SK-N-SH (cell line): Measurements from ENCODE around the gene GRWD1. TPM values are rescaled to one million over a fixed set of nuclear protein-coding genes. Genes with fewer than 3 reads are reported as not detected.

Experiments used
- CTCF ChIA-PET: fragments of 300-600, 350-600 bp; formaldehyde crosslinking; extraction: SDS; loops from one replicate; lab custom pipeline; 2021; lab: Yijun Ruan, JAX
- POLR2A ChIA-PET: fragments of 350-600 bp; sonication (Branson Sonifier 250); formaldehyde crosslinking; extraction: SDS; loops from one replicate; lab custom pipeline; 2020; ENCODE audit warnings: antibody characterized with exemption, inconsistent platforms; lab: Yijun Ruan, JAX
- DNase-seq: peaks from one replicate; pipeline ENCODE4 v3.0.0; 2012
- H2AFZ ChIP-seq: fragments of 200-600 bp; sonication (generic); 2 replicates; pipeline ENCODE4 v1.8.1; 2016; ENCODE audit warnings: antibody characterized with exemption, mild to moderate bottlenecking, low read depth
- H3F3A ChIP-seq: fragments of 200-600 bp; sonication (generic); replicated peaks from 2 replicates; pipeline ENCODE3; 2016; ENCODE audit warnings: antibody characterized with exemption, mild to moderate bottlenecking; ENCODE audit not compliant: insufficient read depth
- H3K27ac ChIP-seq, 2 experiments: fragments of 200-500 bp in 1 of 2; fragments of 200-600 bp in 1 of 2; sonication (Bioruptor generic) in 1 of 2; sonication (generic), shearing (Covaris generic) in 1 of 2; 2 replicates each; pipeline versions ENCODE4 v1.5.1 to v1.6.1; 2014 to 2016; ENCODE audit warnings: low read depth in 2 of 2, inconsistent platforms in 1 of 2, low read length in 1 of 2, mild to moderate bottlenecking in 1 of 2, mixed read lengths in 1 of 2
- H3K27me3 ChIP-seq: fragments of 200-600 bp; sonication (generic), shearing (Covaris generic); 2 replicates; pipeline ENCODE4 v1.6.1; 2016; ENCODE audit warnings: mixed run types; ENCODE audit not compliant: insufficient read depth
- H3K36me3 ChIP-seq, 2 experiments: fragments of 200-500 bp in 1 of 2; fragments of 200-600 bp in 1 of 2; sonication (Bioruptor generic) in 1 of 2; sonication (generic) in 1 of 2; replicated peaks in 1 of 2; 2 replicates each; pipeline versions ENCODE3 to v1.5.1; 2014 to 2016; ENCODE audit warnings: low read length in 1 of 2, mild to moderate bottlenecking in 1 of 2; ENCODE audit not compliant: insufficient read depth in 2 of 2, control insufficient read depth in 1 of 2
- H3K4me1 ChIP-seq, 2 experiments: fragments of 200-500 bp in 1 of 2; fragments of 200-600 bp in 1 of 2; sonication (Bioruptor generic) in 1 of 2; sonication (generic), shearing (Covaris generic) in 1 of 2; 2 replicates each; pipeline versions ENCODE4 v1.5.1 to v1.6.1; 2014 to 2016; ENCODE audit warnings: low read depth in 1 of 2, low read length in 1 of 2, mixed run types in 1 of 2; ENCODE audit not compliant: insufficient read depth in 2 of 2, control insufficient read depth in 1 of 2
- H3K4me2 ChIP-seq: fragments of 200-600 bp; sonication (generic), shearing (Covaris generic); 2 replicates; pipeline ENCODE4 v1.6.1; 2017; ENCODE audit warnings: mixed run types
- H3K4me3 ChIP-seq, 2 experiments: fragments of 200-500 bp in 1 of 2; fragments of 200-600 bp in 1 of 2; sonication (Bioruptor generic) in 1 of 2; sonication (generic), shearing (Covaris generic) in 1 of 2; 2 replicates each; pipeline versions ENCODE4 v1.5.1 to v1.8.1; 2014 to 2016; ENCODE audit warnings: low read depth in 2 of 2, inconsistent platforms in 1 of 2, low read length in 1 of 2, mild to moderate bottlenecking in 1 of 2, mixed read lengths in 1 of 2, moderate library complexity in 1 of 2
- H3K79me2 ChIP-seq: fragments of 200-600 bp; sonication (generic); 2 replicates; pipeline ENCODE4 v1.8.1; 2017; ENCODE audit warnings: mild to moderate bottlenecking; ENCODE audit not compliant: insufficient read depth
- H3K9ac ChIP-seq: fragments of 200-600 bp; sonication (generic); 2 replicates; pipeline ENCODE4 v1.6.1; 2017; ENCODE audit warnings: mixed run types
- H3K9me2 ChIP-seq: fragments of 200-600 bp; sonication (generic); 2 replicates; pipeline ENCODE4 v1.6.1; 2017; ENCODE audit warnings: mixed run types
- H3K9me3 ChIP-seq: fragments of 200-600 bp; sonication (generic); 2 replicates; pipeline ENCODE4 v1.6.1; 2017; ENCODE audit warnings: mixed run types, mild to moderate bottlenecking, moderate library complexity
- H4K20me1 ChIP-seq: fragments of 200-600 bp; sonication (generic); 2 replicates; pipeline ENCODE4 v1.6.1; 2017; ENCODE audit warnings: mild to moderate bottlenecking, mixed run types; ENCODE audit not compliant: insufficient read depth
- EZH2phosphoT487 ChIP-seq: fragments of 200-600 bp; sonication (generic); IDR thresholded peaks from 2 replicates; pipeline ENCODE4 v1.6.1; 2017; ENCODE audit warnings: low read depth, mixed run types, mild to moderate bottlenecking, antibody characterized with exemption, moderate library complexity, borderline replicate concordance
- FOXM1 ChIP-seq: IDR thresholded peaks from 2 replicates; pipeline ENCODE4 v1.4.0; 2012; ENCODE audit warnings: low read depth, mild to moderate bottlenecking
- GATA2 ChIP-seq: sonication (generic); formaldehyde crosslinking; IDR thresholded peaks from 2 replicates; pipeline ENCODE4 v1.5.0; 2020; ENCODE audit warnings: mild to moderate bottlenecking, missing genetic modification reagents
- JUND ChIP-seq: IDR thresholded peaks from 2 replicates; pipeline ENCODE4 v1.4.0; 2012
- NRF1 ChIP-seq: IDR thresholded peaks from 2 replicates; pipeline ENCODE4 v1.6.1; 2012; ENCODE audit warnings: low read depth, mild to moderate bottlenecking, low read length
- RAD21 ChIP-seq: IDR thresholded peaks from 2 replicates; pipeline ENCODE4 v1.6.1; 2012; ENCODE audit warnings: mild to moderate bottlenecking, low read length
- RCOR1 ChIP-seq: fragments of 150-350 bp; IDR thresholded peaks from 2 replicates; pipeline ENCODE4 v1.6.1; 2017; ENCODE audit warnings: antibody characterized with exemption, low read length
- RFX5 ChIP-seq: IDR thresholded peaks from 2 replicates; pipeline ENCODE4 v1.6.1; 2012; ENCODE audit warnings: mild to moderate bottlenecking, improper control_type of control experiment, low read length
- RXRA ChIP-seq: IDR thresholded peaks from 2 replicates; pipeline ENCODE4 v1.4.0; 2012; ENCODE audit warnings: low read depth, mild to moderate bottlenecking, borderline replicate concordance
- SMC3 ChIP-seq: IDR thresholded peaks from 2 replicates; pipeline ENCODE4 v1.6.1; 2012; ENCODE audit warnings: low read depth, low read length, improper control_type of control experiment
- TAF1 ChIP-seq: IDR thresholded peaks from 2 replicates; pipeline ENCODE4 v1.6.1; 2012; ENCODE audit warnings: low read depth, mild to moderate bottlenecking, low read length, moderate library complexity, borderline replicate concordance
- TCF12 ChIP-seq: IDR thresholded peaks from 2 replicates; pipeline ENCODE4 v1.4.0; 2012
- YY1 ChIP-seq: IDR thresholded peaks from 2 replicates; pipeline ENCODE4 v1.4.0; 2012; ENCODE audit warnings: low read depth, mild to moderate bottlenecking
- WGBS: methylation state at CpG from one replicate; pipeline ENCODE4 v1.1.6; 2017; ENCODE audit warnings: low lambda C conversion rate; 5-methylcytosine and 5-hydroxymethylcytosine counted together
- polyA plus RNA-seq, 3 experiments: library from polyadenylated mRNA; depleted of rRNA; stranded (reverse); fragments of >200 nt; gene quantifications; 2 replicates each; pipeline ENCODE4 v1.2.3, GENCODE V29; 2012
- TF ChIP-seq, protein P1 (sequence below): IDR thresholded peaks from 2 replicates; pipeline ENCODE4 v1.4.0; 2012; ENCODE audit warnings: low read depth, borderline replicate concordance
- TF ChIP-seq, protein P2 (sequence below): IDR thresholded peaks from 2 replicates; pipeline ENCODE4 v1.4.0; 2012; ENCODE audit warnings: low read depth
- TF ChIP-seq, protein P3 (sequence below): fragments of 150-350 bp; IDR thresholded peaks from 2 replicates; pipeline ENCODE4 v1.6.1; 2016; ENCODE audit warnings: mild to moderate bottlenecking, low read depth, low read length
- TF ChIP-seq, protein P4 (sequence below): IDR thresholded peaks from 2 replicates; pipeline ENCODE4 v1.6.1; 2012; ENCODE audit warnings: mild to moderate bottlenecking, low read depth, low read length, moderate library complexity
- TF ChIP-seq, protein P5 (sequence below): IDR thresholded peaks from 2 replicates; pipeline ENCODE4; 2012
- TF ChIP-seq, protein P6 (sequence below): IDR thresholded peaks from 2 replicates; pipeline ENCODE4 v1.4.0; 2012; ENCODE audit warnings: low read depth, borderline replicate concordance
- TF ChIP-seq, protein P7 (sequence below): fragments of 150-350 bp; IDR thresholded peaks from 2 replicates; pipeline ENCODE4 v1.6.1; 2017; ENCODE audit warnings: antibody characterized with exemption, low read length, low read depth, borderline replicate concordance

GRWD1 gene
- polyA plus RNA-seq, 1 of the 3 experiments (the other 2 are of a cell fraction) = 36.6 TPM

DNA sequence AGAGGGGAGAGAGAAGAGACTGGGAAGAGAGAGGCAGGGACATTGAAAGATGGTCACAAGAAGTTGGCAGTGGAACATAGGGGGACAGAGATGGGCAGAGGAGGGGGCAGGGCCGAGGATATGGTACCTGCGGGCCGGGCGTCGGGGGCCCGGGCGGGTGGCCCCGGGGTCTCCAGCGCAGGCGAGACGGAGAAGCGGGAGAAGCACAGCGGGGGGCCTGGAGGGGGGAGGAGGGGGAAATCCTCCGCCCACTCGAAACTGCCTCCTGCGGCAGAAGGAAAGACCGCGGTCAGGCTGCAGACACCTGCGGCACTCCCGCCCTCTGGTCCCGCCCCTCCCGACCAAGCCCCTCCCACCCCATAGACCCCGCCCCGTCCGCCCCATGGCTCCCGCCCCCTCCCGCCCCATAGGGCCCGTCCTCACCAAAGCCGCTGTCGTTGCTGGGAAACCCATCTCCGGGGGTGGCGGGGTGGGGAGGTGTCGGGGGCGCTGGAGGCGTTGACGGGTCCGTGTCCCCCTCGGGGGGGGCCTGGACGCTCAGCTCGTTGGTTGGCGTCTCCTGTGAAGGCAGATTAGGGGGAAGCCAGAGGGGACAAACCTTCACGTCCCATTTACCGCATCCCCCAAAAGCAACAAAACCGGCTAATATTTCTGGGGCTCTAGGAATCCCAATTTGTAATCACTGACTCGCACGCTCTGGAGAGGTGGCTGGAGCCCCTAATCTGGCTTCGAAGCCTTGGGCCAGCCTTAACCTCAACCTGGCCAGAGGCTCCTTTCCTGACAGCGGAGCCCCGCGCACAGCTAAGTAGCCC, 45.4 kb downstream of the GRWD1 start:
- Histone ChIP-seq H4K20me1 (no peaks in the 10 kb centered on the region), H3K36me3 (peaks cover 0 to 11% of the 10 kb centered on the region in 2 experiments), H3K4me2 (no peak overlapping the region), H2AFZ (no peak overlapping the region), H3F3A (peaks cover 39% of the 10 kb centered on the region), H3K4me3 (no peak overlapping the region), H3K4me1 (peaks cover 10 to 22% of the 10 kb centered on the region in 2 experiments; a peak in 3 of 4 replicates), H3K9me3 (no peaks in the 10 kb centered on the region), H3K9me2 (no peaks in the 10 kb centered on the region), H3K79me2 (peaks cover 11% of the 10 kb centered on the region; the same call in 1 of the 2 replicates), H3K27me3 (no peaks in the 10 kb centered on the region), H3K9ac (no peak overlapping the region), H3K27ac (no peak overlapping the region)
- ChIA-PET CTCF (interaction anchor here (0.9 to 15.9 kb wide), 12 partner anchors 8 to 246 kb away, joined by 3 to 230 read pairs (median 6); partner anchors contain the start of gene KDELR1), POLR2A (interaction anchor here (1.8 kb wide), 1 partner anchor 11 kb away, joined by 6 read pairs; no protein-coding TSS in a partner anchor)
- peak; percentile 82 for DNase-seq
- WGBS = 65% methylated on average over 38 of the region's 50 CpGs
- TF ChIP-seq, protein P1, sequence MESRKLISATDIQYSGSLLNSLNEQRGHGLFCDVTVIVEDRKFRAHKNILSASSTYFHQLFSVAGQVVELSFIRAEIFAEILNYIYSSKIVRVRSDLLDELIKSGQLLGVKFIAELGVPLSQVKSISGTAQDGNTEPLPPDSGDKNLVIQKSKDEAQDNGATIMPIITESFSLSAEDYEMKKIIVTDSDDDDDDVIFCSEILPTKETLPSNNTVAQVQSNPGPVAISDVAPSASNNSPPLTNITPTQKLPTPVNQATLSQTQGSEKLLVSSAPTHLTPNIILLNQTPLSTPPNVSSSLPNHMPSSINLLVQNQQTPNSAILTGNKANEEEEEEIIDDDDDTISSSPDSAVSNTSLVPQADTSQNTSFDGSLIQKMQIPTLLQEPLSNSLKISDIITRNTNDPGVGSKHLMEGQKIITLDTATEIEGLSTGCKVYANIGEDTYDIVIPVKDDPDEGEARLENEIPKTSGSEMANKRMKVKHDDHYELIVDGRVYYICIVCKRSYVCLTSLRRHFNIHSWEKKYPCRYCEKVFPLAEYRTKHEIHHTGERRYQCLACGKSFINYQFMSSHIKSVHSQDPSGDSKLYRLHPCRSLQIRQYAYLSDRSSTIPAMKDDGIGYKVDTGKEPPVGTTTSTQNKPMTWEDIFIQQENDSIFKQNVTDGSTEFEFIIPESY = no peak
- no peak for TF ChIP-seq RAD21
- TF ChIP-seq RXRA = no peak
- no peak for TF ChIP-seq SMC3
- no peak for TF ChIP-seq TCF12
- TF ChIP-seq, protein P2, sequence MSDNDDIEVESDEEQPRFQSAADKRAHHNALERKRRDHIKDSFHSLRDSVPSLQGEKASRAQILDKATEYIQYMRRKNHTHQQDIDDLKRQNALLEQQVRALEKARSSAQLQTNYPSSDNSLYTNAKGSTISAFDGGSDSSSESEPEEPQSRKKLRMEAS = no peak
- TF ChIP-seq, protein P3, sequence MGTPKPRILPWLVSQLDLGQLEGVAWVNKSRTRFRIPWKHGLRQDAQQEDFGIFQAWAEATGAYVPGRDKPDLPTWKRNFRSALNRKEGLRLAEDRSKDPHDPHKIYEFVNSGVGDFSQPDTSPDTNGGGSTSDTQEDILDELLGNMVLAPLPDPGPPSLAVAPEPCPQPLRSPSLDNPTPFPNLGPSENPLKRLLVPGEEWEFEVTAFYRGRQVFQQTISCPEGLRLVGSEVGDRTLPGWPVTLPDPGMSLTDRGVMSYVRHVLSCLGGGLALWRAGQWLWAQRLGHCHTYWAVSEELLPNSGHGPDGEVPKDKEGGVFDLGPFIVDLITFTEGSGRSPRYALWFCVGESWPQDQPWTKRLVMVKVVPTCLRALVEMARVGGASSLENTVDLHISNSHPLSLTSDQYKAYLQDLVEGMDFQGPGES = no peak
- no peak for TF ChIP-seq YY1
- no peak for TF ChIP-seq NRF1
- TF ChIP-seq, protein P4, sequence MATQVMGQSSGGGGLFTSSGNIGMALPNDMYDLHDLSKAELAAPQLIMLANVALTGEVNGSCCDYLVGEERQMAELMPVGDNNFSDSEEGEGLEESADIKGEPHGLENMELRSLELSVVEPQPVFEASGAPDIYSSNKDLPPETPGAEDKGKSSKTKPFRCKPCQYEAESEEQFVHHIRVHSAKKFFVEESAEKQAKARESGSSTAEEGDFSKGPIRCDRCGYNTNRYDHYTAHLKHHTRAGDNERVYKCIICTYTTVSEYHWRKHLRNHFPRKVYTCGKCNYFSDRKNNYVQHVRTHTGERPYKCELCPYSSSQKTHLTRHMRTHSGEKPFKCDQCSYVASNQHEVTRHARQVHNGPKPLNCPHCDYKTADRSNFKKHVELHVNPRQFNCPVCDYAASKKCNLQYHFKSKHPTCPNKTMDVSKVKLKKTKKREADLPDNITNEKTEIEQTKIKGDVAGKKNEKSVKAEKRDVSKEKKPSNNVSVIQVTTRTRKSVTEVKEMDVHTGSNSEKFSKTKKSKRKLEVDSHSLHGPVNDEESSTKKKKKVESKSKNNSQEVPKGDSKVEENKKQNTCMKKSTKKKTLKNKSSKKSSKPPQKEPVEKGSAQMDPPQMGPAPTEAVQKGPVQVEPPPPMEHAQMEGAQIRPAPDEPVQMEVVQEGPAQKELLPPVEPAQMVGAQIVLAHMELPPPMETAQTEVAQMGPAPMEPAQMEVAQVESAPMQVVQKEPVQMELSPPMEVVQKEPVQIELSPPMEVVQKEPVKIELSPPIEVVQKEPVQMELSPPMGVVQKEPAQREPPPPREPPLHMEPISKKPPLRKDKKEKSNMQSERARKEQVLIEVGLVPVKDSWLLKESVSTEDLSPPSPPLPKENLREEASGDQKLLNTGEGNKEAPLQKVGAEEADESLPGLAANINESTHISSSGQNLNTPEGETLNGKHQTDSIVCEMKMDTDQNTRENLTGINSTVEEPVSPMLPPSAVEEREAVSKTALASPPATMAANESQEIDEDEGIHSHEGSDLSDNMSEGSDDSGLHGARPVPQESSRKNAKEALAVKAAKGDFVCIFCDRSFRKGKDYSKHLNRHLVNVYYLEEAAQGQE = no peak
- TF ChIP-seq, protein P5, sequence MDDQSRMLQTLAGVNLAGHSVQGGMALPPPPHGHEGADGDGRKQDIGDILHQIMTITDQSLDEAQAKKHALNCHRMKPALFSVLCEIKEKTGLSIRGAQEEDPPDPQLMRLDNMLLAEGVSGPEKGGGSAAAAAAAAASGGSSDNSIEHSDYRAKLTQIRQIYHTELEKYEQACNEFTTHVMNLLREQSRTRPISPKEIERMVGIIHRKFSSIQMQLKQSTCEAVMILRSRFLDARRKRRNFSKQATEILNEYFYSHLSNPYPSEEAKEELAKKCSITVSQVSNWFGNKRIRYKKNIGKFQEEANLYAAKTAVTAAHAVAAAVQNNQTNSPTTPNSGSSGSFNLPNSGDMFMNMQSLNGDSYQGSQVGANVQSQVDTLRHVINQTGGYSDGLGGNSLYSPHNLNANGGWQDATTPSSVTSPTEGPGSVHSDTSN = no peak
- TF ChIP-seq, protein P6, sequence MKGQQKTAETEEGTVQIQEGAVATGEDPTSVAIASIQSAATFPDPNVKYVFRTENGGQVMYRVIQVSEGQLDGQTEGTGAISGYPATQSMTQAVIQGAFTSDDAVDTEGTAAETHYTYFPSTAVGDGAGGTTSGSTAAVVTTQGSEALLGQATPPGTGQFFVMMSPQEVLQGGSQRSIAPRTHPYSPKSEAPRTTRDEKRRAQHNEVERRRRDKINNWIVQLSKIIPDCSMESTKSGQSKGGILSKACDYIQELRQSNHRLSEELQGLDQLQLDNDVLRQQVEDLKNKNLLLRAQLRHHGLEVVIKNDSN = no peak
- TF ChIP-seq JUND = no peak
- TF ChIP-seq TAF1 = no peak
- no peak for TF ChIP-seq FOXM1
- TF ChIP-seq EZH2phosphoT487 = no peak
- TF ChIP-seq RFX5 = no peak
- no peak for TF ChIP-seq RCOR1
- TF ChIP-seq, protein P7, sequence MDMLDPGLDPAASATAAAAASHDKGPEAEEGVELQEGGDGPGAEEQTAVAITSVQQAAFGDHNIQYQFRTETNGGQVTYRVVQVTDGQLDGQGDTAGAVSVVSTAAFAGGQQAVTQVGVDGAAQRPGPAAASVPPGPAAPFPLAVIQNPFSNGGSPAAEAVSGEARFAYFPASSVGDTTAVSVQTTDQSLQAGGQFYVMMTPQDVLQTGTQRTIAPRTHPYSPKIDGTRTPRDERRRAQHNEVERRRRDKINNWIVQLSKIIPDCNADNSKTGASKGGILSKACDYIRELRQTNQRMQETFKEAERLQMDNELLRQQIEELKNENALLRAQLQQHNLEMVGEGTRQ = no peak
- no peak for TF ChIP-seq GATA2
